Activated naive CD8-positive, alpha-beta T cell treated with anti-CD3 and anti-CD28 coated beads, Interleukin-2, amount 10 ng/mL, durations not matched to agents 7 days and 5 days (primary cell): ENCODE measurements around the gene PYGL. TPM values are rescaled to one million over a fixed set of nuclear protein-coding genes. Genes with fewer than 3 reads are reported as not detected.
"Not testable (repeated sequence)": the region's sequence is repeated elsewhere in the genome, so short reads cannot be mapped to it uniquely, and the experiment has no call there.

Source experiments
- ATAC-seq: fragments of 150-1000 bp; cut with Tn5 transposase; one replicate; pipeline ENCODE4 v1.10.0; 2021; ENCODE audit warnings: low read depth, moderate library complexity
- POLR2A ChIA-PET: fragments of 350-600 bp; sonication (Branson Sonifier 250); formaldehyde crosslinking; loops from one replicate; lab custom pipeline; 2021; ENCODE audit warnings: antibody characterized with exemption; lab: Charles Lee
- DNase-seq: peaks from one replicate; pipeline ENCODE4 v3.0.0; 2021
- H3K27ac Mint-ChIP-seq: one replicate; pipeline ENCODE4 v1.8.0; 2022; ENCODE audit warnings: mild to moderate bottlenecking, mixed read lengths
- H3K27me3 Mint-ChIP-seq: one replicate; pipeline ENCODE4 v1.8.0; 2022; ENCODE audit warnings: mild to moderate bottlenecking, moderate library complexity, mixed read lengths
- H3K36me3 Mint-ChIP-seq: one replicate; pipeline ENCODE4 v1.8.0; 2021; ENCODE audit warnings: mild to moderate bottlenecking, mixed read lengths
- H3K4me1 Mint-ChIP-seq: one replicate; pipeline ENCODE4 v1.8.0; 2021; ENCODE audit warnings: mixed read lengths
- H3K4me3 Mint-ChIP-seq: one replicate; pipeline ENCODE4 v1.8.0; 2022; ENCODE audit warnings: mild to moderate bottlenecking, moderate library complexity, mixed read lengths
- H3K9me3 Mint-ChIP-seq: one replicate; pipeline ENCODE4 v1.8.0; 2021; ENCODE audit warnings: mixed read lengths
- total RNA-seq, 2 experiments: library from RNA; stranded (reverse); gene quantifications; one replicate each; pipeline ENCODE4 v1.2.3, GENCODE V29; 2021

The PYGL gene
- total RNA-seq, 2 experiments from 2014 or later: 0.51 to 0.72 TPM

DNA sequence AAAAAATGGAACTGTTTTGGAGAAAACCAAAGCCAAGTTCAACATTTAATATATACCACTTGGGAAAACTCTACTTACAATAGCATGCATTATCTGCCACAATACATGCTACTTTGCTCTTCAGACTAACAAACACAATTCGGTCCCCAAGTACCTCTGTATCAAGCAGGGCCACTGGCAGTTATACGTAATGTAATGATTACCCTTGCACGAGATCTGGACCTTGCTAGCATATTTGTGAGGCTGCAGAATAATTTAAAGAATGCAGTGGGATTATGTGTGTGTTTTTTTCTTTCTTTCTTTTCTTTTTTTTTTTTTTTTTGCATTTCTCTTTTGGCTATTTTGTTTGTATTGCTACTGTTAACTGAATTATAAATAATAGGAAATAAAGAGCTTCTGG is 22.8 kb upstream of the PYGL start:
- Mint-ChIP-seq H3K4me1 (no peaks in the 10 kb centered on the region), H3K27ac (no peak overlapping the region), H3K27me3 (peaks cover 5% of the 10 kb centered on the region), H3K36me3 (no peaks in the 10 kb centered on the region), H3K4me3 (no peak overlapping the region), H3K9me3 (no peaks in the 10 kb centered on the region)
- POLR2A ChIA-PET: no interaction called here
- DNase-seq (no peak), ATAC-seq (no peak)

GRCh38 chr14:50964683-50965390 is 20.6 kb upstream of the PYGL start:
- Mint-ChIP-seq H3K27me3 (peaks cover 14% of the 10 kb centered on the region), H3K27ac (no peak overlapping the region), H3K4me3 (no peak overlapping the region), H3K9me3 (no peaks in the 10 kb centered on the region), H3K4me1 (no peaks in the 10 kb centered on the region), H3K36me3 (no peaks in the 10 kb centered on the region)
- POLR2A ChIA-PET: no interaction called here
- no peak for DNase-seq
- no peak for ATAC-seq

GRCh38 chr14:50963919-50964318 is 19.6 kb upstream of the PYGL start:
- POLR2A ChIA-PET: no interaction called here
- DNase-seq: no peak
- Mint-ChIP-seq H3K9me3 (no peaks in the 10 kb centered on the region), H3K4me3 (no peak overlapping the region), H3K4me1 (no peaks in the 10 kb centered on the region), H3K27ac (no peak overlapping the region), H3K27me3 (peaks cover 14% of the 10 kb centered on the region), H3K36me3 (no peaks in the 10 kb centered on the region)
- no peak for ATAC-seq

DNA sequence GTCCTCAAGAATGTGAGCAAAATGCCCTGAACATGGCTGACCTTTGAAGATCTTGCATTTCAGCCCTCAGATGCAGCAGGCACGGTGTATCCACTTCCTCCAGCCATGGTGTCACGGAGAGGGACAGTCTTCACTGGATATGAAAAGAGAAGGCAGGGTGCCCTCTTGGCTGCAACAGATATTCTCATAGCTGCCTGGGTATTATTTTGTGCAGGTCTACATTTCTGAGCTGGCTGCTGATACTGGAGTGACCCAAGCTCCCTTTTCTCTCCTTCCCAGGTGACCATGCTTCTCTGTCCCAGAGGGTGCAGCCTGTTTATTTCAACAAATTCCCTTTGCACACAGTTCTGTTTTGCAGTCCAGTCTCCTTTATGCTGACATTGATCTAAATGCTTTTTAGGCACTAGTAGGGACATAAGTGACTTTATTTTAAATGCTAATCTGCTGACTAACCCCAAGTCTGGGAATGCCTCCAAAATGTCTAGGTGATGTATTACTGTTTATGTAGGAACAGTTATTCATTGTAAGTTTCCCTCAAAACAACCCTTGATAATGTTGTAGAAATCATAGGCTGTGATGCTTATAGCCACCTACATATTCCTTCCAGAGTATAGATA is 17.4 kb upstream of the PYGL start:
- Mint-ChIP-seq H3K27me3 (peaks cover 9% of the 10 kb centered on the region), H3K4me1 (no peaks in the 10 kb centered on the region), H3K4me3 (no peak overlapping the region), H3K27ac (no peak overlapping the region), H3K36me3 (no peaks in the 10 kb centered on the region), H3K9me3 (no peaks in the 10 kb centered on the region)
- POLR2A ChIA-PET: no interaction called here
- DNase-seq (no peak), ATAC-seq (no peak)

DNA sequence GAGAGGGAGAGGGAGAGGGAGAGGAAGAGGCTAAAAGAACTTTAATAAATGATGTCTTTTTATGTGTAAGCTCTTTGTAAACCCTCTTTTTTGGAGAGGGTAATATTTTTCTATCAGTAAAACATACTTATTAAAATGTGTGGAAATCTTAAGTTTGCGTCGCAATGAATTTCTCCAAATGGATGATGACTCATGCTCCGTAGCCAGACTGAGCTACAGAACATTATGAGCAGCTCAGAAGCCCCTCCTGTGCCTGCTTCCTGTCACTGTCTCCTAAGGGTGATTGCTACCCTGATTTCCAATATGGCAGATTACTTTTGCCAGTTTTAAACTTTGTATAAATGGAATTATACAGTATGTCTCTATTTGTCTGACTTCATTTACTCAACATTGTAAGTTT is 13.0 kb upstream of the PYGL start:
- POLR2A ChIA-PET: no interaction called here
- Mint-ChIP-seq H3K4me3 (no peak overlapping the region), H3K27ac (no peak overlapping the region), H3K27me3 (peaks cover 17% of the 10 kb centered on the region), H3K36me3 (no peaks in the 10 kb centered on the region), H3K9me3 (no peaks in the 10 kb centered on the region), H3K4me1 (peaks cover 4% of the 10 kb centered on the region)
- no peak for DNase-seq
- ATAC-seq: no peak

GRCh38 chr14:50956421-50956820 is 12.1 kb upstream of the PYGL start:
- H3K9me3 Mint-ChIP-seq, H3K4me1 Mint-ChIP-seq, ATAC-seq, DNase-seq, POLR2A ChIA-PET, H3K36me3 Mint-ChIP-seq, H3K27ac Mint-ChIP-seq, H3K4me3 Mint-ChIP-seq: not testable (repeated sequence)
- H3K27me3 Mint-ChIP-seq: peaks cover 11% of the 10 kb centered on the region

DNA sequence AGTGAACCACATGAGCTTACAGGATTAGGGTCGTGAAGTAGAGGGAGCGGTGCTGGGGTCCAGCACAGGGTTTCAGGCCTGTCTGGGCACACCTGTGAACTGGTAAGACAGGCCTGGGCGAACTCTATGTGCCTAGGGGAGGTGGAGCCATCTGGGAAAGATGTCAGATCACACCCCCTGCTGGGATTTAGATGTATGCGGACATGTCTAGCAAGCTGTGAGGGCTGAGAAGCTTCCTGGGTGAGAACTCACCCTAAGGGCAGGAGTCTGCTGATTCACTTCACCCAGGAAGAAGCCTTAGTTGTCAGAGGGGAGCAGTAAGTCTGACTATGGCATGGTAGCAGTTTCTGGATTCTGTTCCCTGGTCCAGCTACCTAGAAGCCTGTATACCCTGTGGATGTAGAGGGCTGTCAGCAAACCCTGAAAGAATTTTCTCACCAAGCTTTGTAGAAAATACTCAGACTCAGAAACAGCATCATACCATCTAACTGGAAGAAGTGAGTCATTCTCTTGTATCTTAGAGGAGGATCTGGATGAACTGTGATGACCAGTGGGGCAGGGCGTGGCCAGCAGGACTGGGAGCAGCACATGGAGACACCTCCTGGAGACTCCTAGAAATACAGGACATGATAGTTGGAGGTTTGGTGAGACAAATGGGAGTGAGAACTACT is 11.2 kb upstream of the PYGL start:
- POLR2A ChIA-PET: no interaction called here
- H3K27me3 Mint-ChIP-seq: peaks cover 8% of the 10 kb centered on the region
- H3K4me3 Mint-ChIP-seq: no peak overlapping the region
- H3K36me3 Mint-ChIP-seq: no peaks in the 10 kb centered on the region
- no peak for ATAC-seq
- H3K9me3 Mint-ChIP-seq: no peaks in the 10 kb centered on the region
- DNase-seq: no peak
- H3K27ac Mint-ChIP-seq: no peak overlapping the region
- peaks cover 4% of the 10 kb centered on the region for H3K4me1 Mint-ChIP-seq

DNA sequence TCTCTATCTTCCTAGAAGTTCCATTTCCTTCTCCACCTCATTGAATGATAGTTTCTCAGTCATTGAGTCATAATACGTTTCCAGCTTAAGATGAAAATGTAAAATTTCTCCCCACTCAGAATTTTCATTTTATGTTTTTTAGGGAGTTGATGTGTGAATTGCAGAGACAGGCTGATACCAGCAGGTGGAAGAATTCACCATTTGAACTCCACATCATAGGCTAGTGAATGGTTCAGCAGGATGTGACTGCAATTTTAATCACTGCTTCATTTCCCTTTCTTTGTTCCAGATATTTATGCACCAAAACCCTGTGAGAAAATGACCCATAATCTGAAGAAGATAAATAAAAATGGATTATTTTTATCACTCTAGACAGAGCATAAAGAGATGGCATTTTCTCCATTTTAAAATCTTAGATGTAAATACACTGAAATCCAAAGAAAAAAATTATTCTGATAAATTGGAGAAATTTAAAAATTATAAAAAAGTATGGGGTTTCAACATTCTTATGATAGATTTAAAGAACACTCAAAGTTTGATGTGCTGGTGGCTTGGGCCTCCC is 10.6 kb upstream of the PYGL start:
- H3K4me3 Mint-ChIP-seq: no peak overlapping the region
- DNase-seq (no peak), ATAC-seq (peak; percentile 45)
- no peaks in the 10 kb centered on the region for H3K9me3 Mint-ChIP-seq
- peaks cover 4% of the 10 kb centered on the region for H3K4me1 Mint-ChIP-seq
- H3K36me3 Mint-ChIP-seq: no peaks in the 10 kb centered on the region
- POLR2A ChIA-PET: no interaction called here
- H3K27ac Mint-ChIP-seq: no peak overlapping the region
- H3K27me3 Mint-ChIP-seq: peaks cover 8% of the 10 kb centered on the region

DNA sequence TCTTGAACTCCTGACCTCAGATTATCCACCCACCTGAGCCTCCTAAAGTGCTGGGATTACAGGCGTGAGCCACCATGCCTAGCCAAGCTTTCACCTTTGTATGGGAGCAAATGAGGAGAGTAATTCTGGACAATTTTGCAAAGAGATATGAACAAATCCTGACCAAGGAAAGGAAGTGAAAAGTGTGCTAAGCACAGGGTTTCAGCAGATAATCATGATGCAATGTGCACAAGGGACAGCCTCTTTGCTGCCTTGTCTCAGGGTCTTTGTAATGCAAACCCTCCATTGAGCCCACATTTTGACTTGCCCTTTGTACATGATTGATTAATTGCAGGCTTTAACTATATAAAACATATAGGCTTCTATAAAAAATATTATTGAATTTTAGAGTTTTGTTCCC is 9.2 kb upstream of the PYGL start:
- no peaks in the 10 kb centered on the region for H3K36me3 Mint-ChIP-seq
- H3K4me1 Mint-ChIP-seq: peaks cover 4% of the 10 kb centered on the region
- POLR2A ChIA-PET: no interaction called here
- H3K27ac Mint-ChIP-seq: no peak overlapping the region
- H3K9me3 Mint-ChIP-seq: no peaks in the 10 kb centered on the region
- no peak overlapping the region for H3K4me3 Mint-ChIP-seq
- H3K27me3 Mint-ChIP-seq: peaks cover 8% of the 10 kb centered on the region
- no peak for ATAC-seq
- no peak for DNase-seq

DNA sequence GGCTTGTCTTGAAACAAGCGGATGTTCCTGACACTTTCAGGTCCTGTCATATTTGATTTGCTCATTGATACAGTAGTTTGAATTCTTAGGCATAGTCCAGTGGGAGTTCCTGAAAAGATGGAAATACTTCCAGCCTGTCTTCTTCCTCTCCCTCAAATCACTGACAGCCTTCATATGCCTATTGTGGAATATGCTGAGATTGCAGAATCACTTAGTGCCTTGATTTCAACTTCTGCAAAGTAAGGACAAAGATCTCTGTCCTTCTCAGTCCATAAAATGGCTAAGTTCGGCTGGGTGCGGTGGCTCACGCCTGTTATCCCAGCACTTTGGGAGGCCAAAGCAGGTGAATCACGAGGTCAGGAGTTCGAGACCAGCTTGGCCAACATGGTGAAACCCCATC is 6.7 kb upstream of the PYGL start:
- Mint-ChIP-seq H3K27me3 (peaks cover 8% of the 10 kb centered on the region), H3K4me1 (peaks cover 4% of the 10 kb centered on the region), H3K9me3 (no peaks in the 10 kb centered on the region), H3K36me3 (no peaks in the 10 kb centered on the region), H3K27ac (no peak overlapping the region), H3K4me3 (no peak overlapping the region)
- POLR2A ChIA-PET: no interaction called here
- DNase-seq (no peak), ATAC-seq (no peak)

DNA sequence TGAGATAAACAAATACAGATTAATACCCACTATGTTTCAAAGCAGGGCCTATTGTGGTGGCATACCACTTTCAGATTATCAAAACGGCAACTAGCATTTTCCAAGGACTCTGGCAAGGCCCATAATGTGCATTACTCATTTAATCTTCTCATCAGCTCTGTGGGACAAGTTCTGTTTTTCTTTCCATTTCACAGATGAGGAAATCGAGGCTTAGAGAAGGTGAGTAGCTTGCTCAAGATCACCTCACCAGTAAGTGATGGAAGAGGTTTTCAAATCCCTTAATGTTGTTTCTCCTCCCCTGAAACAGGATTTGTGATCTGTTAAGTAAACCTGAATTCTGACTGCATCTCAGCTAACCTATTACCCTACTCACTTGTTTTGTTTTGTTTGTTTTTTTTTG is 3.9 kb upstream of the PYGL start:
- ATAC-seq: no peak
- DNase-seq: no peak

DNA sequence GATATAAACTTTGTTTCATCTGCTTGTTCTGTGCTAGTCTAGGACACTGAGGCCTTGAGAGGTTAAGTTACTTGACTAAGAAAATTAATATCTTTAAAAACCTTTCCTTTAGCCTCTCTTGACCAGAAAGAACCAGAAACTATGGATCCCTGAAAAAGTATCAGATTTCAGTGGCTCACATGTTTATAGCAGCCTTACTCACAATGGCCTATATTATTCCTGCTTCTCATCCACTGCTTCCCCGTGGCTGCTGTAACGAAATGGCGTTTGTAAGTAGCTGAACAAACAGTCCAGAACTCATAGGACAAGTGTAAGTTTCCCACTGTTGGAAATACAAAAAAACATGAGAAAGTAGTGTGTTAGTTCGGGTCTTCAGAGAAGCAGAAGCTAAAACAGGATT is 3.2 kb upstream of the PYGL start:
- DNase-seq (no peak), ATAC-seq (no peak)
- Mint-ChIP-seq H3K27ac (no peak overlapping the region), H3K4me3 (no peak overlapping the region), H3K27me3 (peaks cover 19% of the 10 kb centered on the region), H3K4me1 (peaks cover 8% of the 10 kb centered on the region), H3K9me3 (no peaks in the 10 kb centered on the region), H3K36me3 (no peaks in the 10 kb centered on the region)
- POLR2A ChIA-PET: no interaction called here

More for the DNA sequence above, 3.9 kb upstream of the PYGL start:
- Mint-ChIP-seq H3K36me3 (no peaks in the 10 kb centered on the region), H3K27me3 (peaks cover 15% of the 10 kb centered on the region), H3K27ac (no peak overlapping the region), H3K9me3 (no peaks in the 10 kb centered on the region), H3K4me1 (peaks cover 8% of the 10 kb centered on the region), H3K4me3 (no peak overlapping the region)
- POLR2A ChIA-PET: no interaction called here

GRCh38 chr14:50946234-50946935 is 2.1 kb upstream of the PYGL start:
- Mint-ChIP-seq H3K36me3 (no peaks in the 10 kb centered on the region), H3K4me3 (no peak overlapping the region), H3K9me3 (no peaks in the 10 kb centered on the region), H3K4me1 (peaks cover 8% of the 10 kb centered on the region), H3K27ac (no peak overlapping the region), H3K27me3 (peaks cover 28% of the 10 kb centered on the region)
- POLR2A ChIA-PET: no interaction called here
- no peak for DNase-seq
- no peak for ATAC-seq
